PC-3 (cell line): ENCODE data around the gene COLEC12. TPM values are rescaled to one million over a fixed set of nuclear protein-coding genes. Genes with fewer than 3 reads are reported as not detected.

Source experiments
- ATAC-seq: fragments of 200-7000 bp; cut with Tn5 transposase; 2 replicates; pipeline ENCODE4 v1.9.1; 2020; ENCODE audit warnings: mild to moderate bottlenecking, moderate library complexity
- BruUV-seq: library from RNA; stranded (reverse); fragments of 400-500 nt; replicated peaks from 2 replicates; lab custom pipeline; 2021; lab: Mats Ljungman, UMichigan
- CTCF ChIA-PET: fragments of 300-600 bp; sonication (Branson Sonifier 250); formaldehyde crosslinking; loops from one replicate; lab custom pipeline; 2022; ENCODE audit warnings: antibody characterized with exemption; lab: Charles Lee
- POLR2A ChIA-PET: fragments of 300-600 bp; sonication (Branson Sonifier 250); formaldehyde crosslinking; loops from one replicate; lab custom pipeline; 2022; ENCODE audit warnings: antibody characterized with exemption; ENCODE audit not compliant: unreplicated experiment; lab: Charles Lee
- DNase-seq: peaks from one replicate; pipeline ENCODE4 v3.0.0-alpha.2; 2015
- H2AFZ ChIP-seq: fragments of 300-600 bp; sonication (generic); 2 replicates; pipeline ENCODE4 v1.6.0; 2016; ENCODE audit warnings: antibody characterized with exemption, low read length
- H3F3A ChIP-seq: fragments of 300-600 bp; sonication (generic); one replicate; pipeline ENCODE4 v1.6.0; 2017; ENCODE audit warnings: antibody characterized with exemption, low read length, control low read depth, mild to moderate bottlenecking; ENCODE audit not compliant: unreplicated experiment
- H3K27ac ChIP-seq: fragments of 300-600 bp; sonication (generic); 2 replicates; pipeline ENCODE4 v1.5.1; 2016; ENCODE audit warnings: mild to moderate bottlenecking, low read length
- H3K27me3 ChIP-seq: fragments of 300-600 bp; sonication (generic); 2 replicates; pipeline ENCODE4 v1.6.1; 2016; ENCODE audit warnings: low read length, mixed read lengths
- H3K36me3 ChIP-seq: fragments of 300-600 bp; sonication (generic); 2 replicates; pipeline ENCODE4 v1.6.1; 2016; ENCODE audit warnings: low read depth, mixed run types, low read length, mixed read lengths
- H3K4me1 ChIP-seq: fragments of 300-600 bp; sonication (generic); 2 replicates; pipeline ENCODE4 v1.5.1; 2016; ENCODE audit warnings: low read length; ENCODE audit not compliant: insufficient read depth
- H3K4me2 ChIP-seq: fragments of 300-600 bp; sonication (generic); 2 replicates; pipeline ENCODE4 v1.6.0; 2016; ENCODE audit warnings: low read length
- H3K4me3 ChIP-seq: fragments of 300-600 bp; sonication (generic); 2 replicates; pipeline ENCODE4 v1.5.1; 2016; ENCODE audit warnings: mild to moderate bottlenecking, low read length, mixed read lengths
- H3K79me2 ChIP-seq: fragments of 300-600 bp; sonication (generic); 2 replicates; pipeline ENCODE4 v1.6.1; 2017; ENCODE audit warnings: low read length, mixed read lengths
- H3K9ac ChIP-seq: fragments of 300-600 bp; sonication (generic); 2 replicates; pipeline ENCODE4 v1.6.0; 2016; ENCODE audit warnings: mild to moderate bottlenecking, low read length
- H3K9me2 ChIP-seq: fragments of 300-600 bp; sonication (generic); replicated peaks from 2 replicates; pipeline ENCODE4 v1.6.1; 2016; ENCODE audit warnings: mixed run types, low read length, mixed read lengths
- H3K9me3 ChIP-seq: fragments of 300-600 bp; sonication (generic); 2 replicates; pipeline ENCODE4 v1.6.1; 2016; ENCODE audit warnings: low read length, mixed read lengths
- H4K20me1 ChIP-seq: fragments of 300-600 bp; sonication (generic); 2 replicates; pipeline ENCODE4 v1.6.1; 2016; ENCODE audit warnings: low read length, mixed read lengths
- CTCF ChIP-seq: fragments of 300-600 bp; sonication (generic); conservative IDR thresholded peaks from 2 replicates; pipeline ENCODE4 v1.5.1; 2017; ENCODE audit warnings: antibody characterized with exemption, low read depth, mild to moderate bottlenecking, low read length
- EZH2 ChIP-seq: fragments of 300-600 bp; sonication (generic); IDR thresholded peaks from one replicate; pipeline ENCODE4 v1.6.1; 2017; ENCODE audit warnings: antibody characterized with exemption, mild to moderate bottlenecking, low read length; ENCODE audit not compliant: unreplicated experiment
- EZH2phosphoT487 ChIP-seq: fragments of 300-600 bp; sonication (generic); IDR thresholded peaks from 2 replicates; pipeline ENCODE4 v1.6.1; 2018; ENCODE audit warnings: mild to moderate bottlenecking, antibody characterized with exemption, low read length, borderline replicate concordance
- intact Hi-C: fragments of 100-400 bp; cut with micrococcal nuclease; formaldehyde crosslinking; loops from 2 replicates; pipeline ENCODE4 v1.9.0; 2023
- total RNA-seq: library from RNA; depleted of rRNA; stranded (reverse); fragments of >200 nt; gene quantifications from 2 replicates; pipeline ENCODE4 v1.2.3, GENCODE V29; 2014

COLEC12 gene
- total RNA-seq, 1 experiment from 2014 or later: 0.04 TPM

GRCh38 chr18:477565-477964 lies 22.9 kb downstream of the COLEC12 start:
- intact Hi-C loops: loop anchor here (5.0 to 10.0 kb wide), 2 partner anchors 137 to 190 kb away; no protein-coding TSS in a partner anchor
- TF ChIP-seq EZH2 (no peak), CTCF (peak; percentile 77)
- no peaks in the 10 kb centered on the region for H3K9me3 ChIP-seq
- CTCF ChIA-PET: no interaction called here
- no peaks in the 10 kb centered on the region for H3F3A ChIP-seq
- H3K4me1 ChIP-seq: peaks cover 7% of the 10 kb centered on the region; the same call in 1 of the 2 replicates
- no peak overlapping the region for H2AFZ ChIP-seq
- BruUV-seq: no TSS peak
- no peak overlapping the region for H3K9ac ChIP-seq
- no peaks in the 10 kb centered on the region for H3K79me2 ChIP-seq
- H3K27ac ChIP-seq: no peak overlapping the region
- DNase-seq: peak; percentile 50
- peak; percentile 60 for ATAC-seq
- no peaks in the 10 kb centered on the region for H3K36me3 ChIP-seq
- POLR2A ChIA-PET: no interaction called here
- H3K4me3 ChIP-seq: no peak overlapping the region
- peaks cover 18% of the 10 kb centered on the region for H3K27me3 ChIP-seq
- no peak overlapping the region for H3K4me2 ChIP-seq
- H3K9me2 ChIP-seq: no peaks in the 10 kb centered on the region
- no peaks in the 10 kb centered on the region for H4K20me1 ChIP-seq

- no peak for DNase-seq
- Histone ChIP-seq H3K4me1 (peaks cover 7% of the 10 kb centered on the region; the same call in 1 of the 2 replicates), H3K79me2 (no peaks in the 10 kb centered on the region), H2AFZ (no peak overlapping the region), H3K27me3 (peaks cover 18% of the 10 kb centered on the region), H3K9ac (no peak overlapping the region), H3K36me3 (no peaks in the 10 kb centered on the region), H3K9me2 (no peaks in the 10 kb centered on the region), H3F3A (no peaks in the 10 kb centered on the region), H4K20me1 (no peaks in the 10 kb centered on the region), H3K4me3 (no peak overlapping the region), H3K4me2 (no peak overlapping the region), H3K9me3 (no peaks in the 10 kb centered on the region), H3K27ac (no peak overlapping the region)
- intact Hi-C loops: loop anchor here (5.0 to 10.0 kb wide), 2 partner anchors 139 to 189 kb away; no protein-coding TSS in a partner anchor
- POLR2A ChIA-PET: no interaction called here
- CTCF ChIA-PET: no interaction called here
- ATAC-seq: no peak
- BruUV-seq: no TSS peak
- TF ChIP-seq CTCF (0 out of 2 replicates have a peak, but pooled peaks have one; percentile 12), EZH2phosphoT487 (no peak)
Observed at GRCh38 chr18:476251-476664, 24.2 kb downstream of the COLEC12 start.

DNA sequence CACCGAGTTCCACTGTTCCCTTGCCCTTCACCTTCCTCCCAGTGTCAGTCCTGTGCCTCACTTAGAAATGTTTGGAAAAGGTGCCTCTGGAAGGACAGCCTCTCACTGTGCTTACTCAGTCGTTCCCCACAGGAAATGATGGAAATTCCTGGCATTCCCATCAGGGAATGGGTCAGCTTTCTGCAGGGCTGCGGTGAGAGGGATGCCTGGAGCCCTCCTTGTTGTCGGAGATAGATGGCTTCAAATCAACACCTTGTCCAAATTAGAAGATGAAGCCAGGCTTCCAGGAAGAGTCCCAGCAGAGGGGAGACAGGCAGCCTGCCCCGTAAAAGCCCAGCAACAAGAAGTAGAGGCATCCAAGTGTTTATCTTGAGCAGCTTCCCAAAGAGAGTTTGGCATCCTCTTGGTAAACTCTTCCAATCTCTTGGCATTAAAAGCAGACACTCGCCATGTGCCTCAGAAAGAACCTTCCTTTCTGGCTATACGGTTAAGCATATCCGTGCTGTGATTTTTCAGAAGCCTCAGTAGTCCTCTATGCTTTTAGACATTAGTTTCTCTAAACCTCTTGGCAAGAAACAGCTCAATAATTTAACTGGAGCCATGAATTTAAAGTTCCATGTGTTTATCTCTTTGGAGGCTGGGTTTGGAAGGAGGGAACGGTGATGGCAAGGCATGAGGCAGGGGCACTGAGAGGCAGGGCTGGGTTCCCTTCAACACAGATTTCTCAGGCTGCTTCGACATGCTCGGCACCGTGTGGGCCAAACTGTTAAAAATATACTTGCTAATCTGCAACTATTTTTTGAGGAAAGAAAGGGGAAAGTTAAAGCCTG lies 25.1 kb downstream of the COLEC12 start:
- Histone ChIP-seq H3K9ac (no peak overlapping the region), H3K27ac (no peak overlapping the region), H3K27me3 (peaks cover 10% of the 10 kb centered on the region; the same call in 1 of the 2 replicates), H3K36me3 (no peaks in the 10 kb centered on the region), H3K79me2 (no peaks in the 10 kb centered on the region), H2AFZ (peak overlapping the region; percentile 22), H3K4me2 (peak overlapping the region; percentile 29; the same call in 1 of the 2 replicates), H3F3A (no peaks in the 10 kb centered on the region), H3K9me2 (no peaks in the 10 kb centered on the region), H3K4me1 (peaks cover 12% of the 10 kb centered on the region; the same call in 1 of the 2 replicates), H4K20me1 (no peaks in the 10 kb centered on the region), H3K4me3 (no peak overlapping the region), H3K9me3 (no peaks in the 10 kb centered on the region)
- DNase-seq (peak; percentile 60), ATAC-seq (peak; percentile 49; the same call in 1 of the 2 replicates)
- intact Hi-C loops: loop anchor here (5.0 to 10.0 kb wide), 2 partner anchors 139 to 188 kb away; no protein-coding TSS in a partner anchor
- CTCF ChIA-PET: no interaction called here
- no TSS peak for BruUV-seq
- TF ChIP-seq EZH2phosphoT487 (no peak), CTCF (no peak), EZH2 (no peak)
- POLR2A ChIA-PET: no interaction called here
